Measurements from ENCODE around the gene RDX. TPM values are rescaled to one million over a fixed set of nuclear protein-coding genes. Genes with fewer than 3 reads are reported as not detected.

Gene RDX
- total and polyA plus RNA-seq, 2 donors (not counting 1 experiment from before 2014, with no cell fraction given), result 4.4 to 34.8 TPM

DNA sequence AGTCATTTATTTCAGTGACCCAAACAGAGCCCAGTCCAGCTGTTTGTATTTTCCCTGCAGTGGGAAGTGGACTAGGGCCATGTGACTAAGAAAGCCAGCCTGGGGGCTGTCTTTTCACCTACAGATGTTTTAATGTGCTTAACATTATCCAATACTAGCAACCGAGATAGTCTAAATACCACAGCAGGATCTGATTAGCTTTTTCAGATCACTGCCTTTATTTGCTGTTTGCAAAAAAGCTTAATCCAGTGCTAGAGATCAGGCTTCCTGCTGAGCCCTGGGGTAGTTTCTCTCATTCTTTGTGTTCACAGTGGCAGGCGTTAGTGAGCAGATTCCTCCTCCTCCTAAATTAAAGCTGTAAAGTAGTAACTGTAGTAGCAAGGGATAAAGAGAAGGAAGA is 168.3 kb downstream of the RDX start:
- DNase-seq (no peak), ATAC-seq (ENCODE audit: low read depth) (no peak)
- no peaks in the 10 kb centered on the region for H3K9me3 Mint-ChIP-seq (ENCODE audit: insufficient read depth)
- TF ChIP-seq, protein P1, sequence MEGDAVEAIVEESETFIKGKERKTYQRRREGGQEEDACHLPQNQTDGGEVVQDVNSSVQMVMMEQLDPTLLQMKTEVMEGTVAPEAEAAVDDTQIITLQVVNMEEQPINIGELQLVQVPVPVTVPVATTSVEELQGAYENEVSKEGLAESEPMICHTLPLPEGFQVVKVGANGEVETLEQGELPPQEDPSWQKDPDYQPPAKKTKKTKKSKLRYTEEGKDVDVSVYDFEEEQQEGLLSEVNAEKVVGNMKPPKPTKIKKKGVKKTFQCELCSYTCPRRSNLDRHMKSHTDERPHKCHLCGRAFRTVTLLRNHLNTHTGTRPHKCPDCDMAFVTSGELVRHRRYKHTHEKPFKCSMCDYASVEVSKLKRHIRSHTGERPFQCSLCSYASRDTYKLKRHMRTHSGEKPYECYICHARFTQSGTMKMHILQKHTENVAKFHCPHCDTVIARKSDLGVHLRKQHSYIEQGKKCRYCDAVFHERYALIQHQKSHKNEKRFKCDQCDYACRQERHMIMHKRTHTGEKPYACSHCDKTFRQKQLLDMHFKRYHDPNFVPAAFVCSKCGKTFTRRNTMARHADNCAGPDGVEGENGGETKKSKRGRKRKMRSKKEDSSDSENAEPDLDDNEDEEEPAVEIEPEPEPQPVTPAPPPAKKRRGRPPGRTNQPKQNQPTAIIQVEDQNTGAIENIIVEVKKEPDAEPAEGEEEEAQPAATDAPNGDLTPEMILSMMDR (IDR thresholded peaks at IDR 0.05), result no peak
- no peak for TF ChIP-seq EZH2 (IDR thresholded peaks at IDR 0.05; ENCODE audit: borderline replicate concordance, insufficient read depth, low read depth, low read length, poor library complexity, severe bottlenecking)
- H3K4me2 ChIP-seq (replicated peaks; ENCODE audit: low read depth, low read length, poor library complexity, severe bottlenecking), result no peak overlapping the region
- ChIA-PET CTCF (no interaction called here), POLR2A (no interaction called here)
- no peak overlapping the region for H3K27ac ChIP-seq (ENCODE audit: low read length in 2 of 2)
- H2AFZ ChIP-seq (ENCODE audit: insufficient read depth, low read depth, low read length, poor library complexity, severe bottlenecking), result no peak overlapping the region
- no peak overlapping the region for H3K4me3 Mint-ChIP-seq
- H3K4me3 ChIP-seq (ENCODE audit: control extremely low read depth in 1 of 5, extremely low read depth in 1 of 5, insufficient read depth in 1 of 5, low read depth in 2 of 5, low read length in 4 of 5), result no peak overlapping the region
- intact Hi-C loops (cut with micrococcal nuclease), result no loop called here
- no peak overlapping the region for H3K9ac ChIP-seq (ENCODE audit: low read length)
- WGBS (ENCODE audit: insufficient coverage), result no CpG with 5 or more reads among the region's 2 CpGs
- H3K27me3 Mint-ChIP-seq, result peaks cover 16% of the 10 kb centered on the region
- H3K4me1 Mint-ChIP-seq, result no peaks in the 10 kb centered on the region
- H3K27ac Mint-ChIP-seq, result no peak overlapping the region
- no peaks in the 10 kb centered on the region for H3K9me3 ChIP-seq (ENCODE audit: control extremely low read depth in 1 of 3, control insufficient read depth in 2 of 3, insufficient read depth in 1 of 3, low read length in 2 of 3)
- no peaks in the 10 kb centered on the region for H3K36me3 ChIP-seq (replicated peaks in 1 of 2; ENCODE audit: control extremely low read depth in 1 of 2, control insufficient read depth in 1 of 2, extremely low read depth in 1 of 2, insufficient read depth in 2 of 2, low read length in 1 of 2)
- peaks cover 0 to 5% (median 0%) of the 10 kb centered on the region in 4 experiments for H3K27me3 ChIP-seq (replicated peaks in 1 of 4; ENCODE audit: control extremely low read depth in 1 of 4, control insufficient read depth in 3 of 4, insufficient read depth in 4 of 4, low read length in 3 of 4)
- no peaks in the 10 kb centered on the region for H3K79me2 ChIP-seq (ENCODE audit: control insufficient read depth, insufficient read depth, low read length)
- no peaks in the 10 kb centered on the region for H4K20me1 ChIP-seq (ENCODE audit: control insufficient read depth, insufficient read depth, low read length, poor library complexity, severe bottlenecking)
- H3K4me1 ChIP-seq (ENCODE audit: control insufficient read depth in 2 of 2, insufficient read depth in 2 of 2, low read length in 2 of 2), result no peaks in the 10 kb centered on the region

DNA sequence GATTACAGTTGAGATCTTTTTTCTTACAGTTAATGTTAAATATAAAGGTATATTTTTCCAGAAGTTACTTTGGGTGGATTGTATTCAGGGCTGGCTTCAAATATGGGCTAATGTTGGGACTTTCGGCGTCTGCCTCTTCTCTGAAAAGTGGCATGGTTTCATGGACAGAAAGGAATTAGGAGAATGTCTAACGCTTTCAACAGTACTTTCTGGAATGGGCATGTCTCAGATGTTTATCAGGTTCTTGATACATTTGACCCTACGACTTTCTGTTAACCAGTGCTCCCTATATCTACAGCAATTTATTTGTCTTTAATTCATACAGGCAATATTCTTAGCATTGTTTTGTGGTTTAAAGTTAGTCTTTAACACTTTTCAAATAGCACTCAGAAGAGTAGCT is 169.5 kb downstream of the RDX start:
- no peaks in the 10 kb centered on the region for H3K79me2 ChIP-seq (ENCODE audit: control insufficient read depth, insufficient read depth, low read length)
- no peak overlapping the region for H3K4me3 Mint-ChIP-seq

More for the DNA sequence above, 169.5 kb downstream of the RDX start:
- H3K36me3 ChIP-seq (replicated peaks in 1 of 2; ENCODE audit: control extremely low read depth in 1 of 2, control insufficient read depth in 1 of 2, extremely low read depth in 1 of 2, insufficient read depth in 2 of 2, low read length in 1 of 2), result no peaks in the 10 kb centered on the region
- 100% methylated on average over 2 of the region's 4 CpGs for WGBS (ENCODE audit: insufficient coverage)
- H2AFZ ChIP-seq (ENCODE audit: insufficient read depth, low read depth, low read length, poor library complexity, severe bottlenecking), result no peak overlapping the region
- Mint-ChIP-seq H3K27me3 (peaks cover 13% of the 10 kb centered on the region), H3K9me3 (ENCODE audit: insufficient read depth) (no peaks in the 10 kb centered on the region), H3K4me1 (no peaks in the 10 kb centered on the region), H3K27ac (no peak overlapping the region)
- no peak for ATAC-seq (ENCODE audit: low read depth)
- no peaks in the 10 kb centered on the region for H3K4me1 ChIP-seq (ENCODE audit: control insufficient read depth in 2 of 2, insufficient read depth in 2 of 2, low read length in 2 of 2)
- DNase-seq, result no peak
- H3K4me2 ChIP-seq (replicated peaks; ENCODE audit: low read depth, low read length, poor library complexity, severe bottlenecking), result no peak overlapping the region
- no peak for TF ChIP-seq EZH2 (IDR thresholded peaks at IDR 0.05; ENCODE audit: borderline replicate concordance, insufficient read depth, low read depth, low read length, poor library complexity, severe bottlenecking)
- TF ChIP-seq, protein P1 (IDR thresholded peaks at IDR 0.05), result no peak
- no peaks in the 10 kb centered on the region for H4K20me1 ChIP-seq (ENCODE audit: control insufficient read depth, insufficient read depth, low read length, poor library complexity, severe bottlenecking)
- no peaks in the 10 kb centered on the region for H3K9me3 ChIP-seq (ENCODE audit: control extremely low read depth in 1 of 3, control insufficient read depth in 2 of 3, insufficient read depth in 1 of 3, low read length in 2 of 3)
- H3K27me3 ChIP-seq (replicated peaks in 1 of 4; ENCODE audit: control extremely low read depth in 1 of 4, control insufficient read depth in 3 of 4, insufficient read depth in 4 of 4, low read length in 3 of 4), result peaks cover 0 to 5% (median 0%) of the 10 kb centered on the region in 4 experiments
- no peak overlapping the region for H3K27ac ChIP-seq (ENCODE audit: low read length in 2 of 2)
- intact Hi-C loops (cut with micrococcal nuclease), result no loop called here
- no peak overlapping the region for H3K9ac ChIP-seq (ENCODE audit: low read length)
- ChIA-PET POLR2A (no interaction called here), CTCF (no interaction called here)
- H3K4me3 ChIP-seq (ENCODE audit: control extremely low read depth in 1 of 5, extremely low read depth in 1 of 5, insufficient read depth in 1 of 5, low read depth in 2 of 5, low read length in 4 of 5), result no peak overlapping the region
